K562 (cell line): Measurements from ENCODE around the gene ANKLE1. TPM values are rescaled to one million over a fixed set of nuclear protein-coding genes. Genes with fewer than 3 reads are reported as not detected.

ENCODE experiments used
- ARID3A ChIP-seq: IDR thresholded peaks from 2 replicates; pipeline ENCODE4 v1.6.1; 2012; ENCODE audit warnings: low read depth, low read length, improper control_type of control experiment, borderline replicate concordance
- CREBBP ChIP-seq: IDR thresholded peaks from one replicate; pipeline ENCODE4 v1.6.1; 2012; ENCODE audit warnings: low read depth, mild to moderate bottlenecking, control low read depth, inconsistent platforms, low read length
- ETS2 ChIP-seq: IDR thresholded peaks from 2 replicates; pipeline ENCODE4 v1.6.1; 2016; ENCODE audit warnings: borderline replicate concordance, missing genetic modification characterization, mild to moderate bottlenecking, moderate library complexity, missing compliant biosample characterization; ENCODE audit not compliant: poor library complexity, severe bottlenecking
- GMEB1 ChIP-seq: fragments of 250-450 bp; sonication (Bioruptor Pico); IDR thresholded peaks from 2 replicates; pipeline ENCODE4 v1.4.0; 2020; ENCODE audit warnings: mild to moderate bottlenecking
- MIER1 ChIP-seq: fragments of 450-650 bp; IDR thresholded peaks from 2 replicates; pipeline ENCODE4 v1.6.1; 2016; ENCODE audit warnings: antibody characterized with exemption, mild to moderate bottlenecking, low read depth
- MLX ChIP-seq, 2 experiments: fragments of 450-650 bp in 1 of 2; sonication (generic) in 1 of 2; formaldehyde crosslinking; conservative IDR thresholded peaks; 2 replicates each; pipeline versions ENCODE4 v1.4.0 to v1.8.1; 2020 to 2022; ENCODE audit warnings: mild to moderate bottlenecking in 1 of 2, missing genetic modification reagents in 1 of 2
- NCOA2 ChIP-seq, 2 experiments: fragments of 450-650 bp; IDR thresholded peaks; 2 replicates each; pipeline ENCODE4 v1.6.1; 2018; ENCODE audit warnings: mild to moderate bottlenecking in 2 of 2, moderate library complexity in 1 of 2; ENCODE audit not compliant: partially characterized antibody in 2 of 2
- NFIX ChIP-seq: fragments of 250-450 bp; sonication (Bioruptor Pico); IDR thresholded peaks from 2 replicates; pipeline ENCODE4 v1.4.0; 2020; ENCODE audit warnings: low read depth, mild to moderate bottlenecking, moderate library complexity
- PCBP1 ChIP-seq: fragments of 200-400 bp; formaldehyde crosslinking; IDR thresholded peaks from 2 replicates; pipeline ENCODE4 v1.6.1; 2018; ENCODE audit warnings: mild to moderate bottlenecking, low read depth, low read length; ENCODE audit not compliant: poor library complexity, severe bottlenecking
- SFPQ ChIP-seq: fragments of 200-400 bp; formaldehyde crosslinking; IDR thresholded peaks from 2 replicates; pipeline ENCODE4 v1.6.1; 2017; ENCODE audit warnings: mild to moderate bottlenecking, low read depth, low read length, moderate library complexity
- STAG1 ChIP-seq: sonication (generic); formaldehyde crosslinking; IDR thresholded peaks from 2 replicates; pipeline ENCODE4 v1.5.0; 2020; ENCODE audit warnings: missing genetic modification reagents, borderline replicate concordance
- STAT5A ChIP-seq: IDR thresholded peaks from 2 replicates; pipeline ENCODE4 v1.6.1; 2012; ENCODE audit warnings: low read length, inconsistent platforms, borderline replicate concordance
- ZNF277 ChIP-seq: fragments of 250-450 bp; sonication (Bioruptor Pico); IDR thresholded peaks from 2 replicates; pipeline ENCODE4 v1.8.0; 2022; ENCODE audit warnings: inconsistent platforms, mild to moderate bottlenecking, moderate library complexity, borderline replicate concordance
- ZNF384 ChIP-seq: IDR thresholded peaks from 2 replicates; pipeline ENCODE4 v1.6.1; 2012; ENCODE audit warnings: low read depth, low read length, improper control_type of control experiment
- ZNF444 ChIP-seq: fragments of 250-450 bp; sonication (Bioruptor Pico); IDR thresholded peaks from 2 replicates; pipeline ENCODE4 v1.4.0; 2020; ENCODE audit warnings: mild to moderate bottlenecking, moderate library complexity
- polyA plus RNA-seq, 8 experiments: library from polyadenylated mRNA; depleted of rRNA in 4 of 8; stranded (reverse) in 5 of 8; unstranded in 3 of 8; fragments of >200 nt; fragmentation: Nextera tagmentation in 2 of 8; fragmentation: Illumina TruSeq in 1 of 8; extraction: Ambion mirVana in 2 of 8; extraction: Trizol in 1 of 8; gene quantifications; 2 replicates each; pipeline versions ENCODE4 v1.2.1 to v1.2.3, GENCODE V29; 2011 to 2014; ENCODE audit warnings: inconsistent platforms in 1 of 8, missing spikeins in 1 of 8
- total RNA-seq, 7 experiments: library from RNA; depleted of rRNA in 6 of 7; stranded (reverse); fragments of >200 nt in 6 of 7; fragmentation: Illumina TruSeq in 2 of 7; extraction: Trizol in 2 of 7; gene quantifications; 2 replicates each; pipeline versions ENCODE4 v1.2.1 to v1.2.3, GENCODE V29; 2011 to 2021; ENCODE audit warnings: low replicate concordance in 1 of 7

Gene ANKLE1
- total and polyA plus RNA-seq, 9 of the 15 experiments (the other 6 are each of a cell fraction or from before 2014, with no cell fraction given) = 0.63 to 9.2 (median 2.9) TPM

- TF ChIP-seq ARID3A = no peak
- no peak for TF ChIP-seq STAT5A
- no peak for TF ChIP-seq STAG1 (CRISPR knock-in tag)
- TF ChIP-seq CREBBP = no peak
- TF ChIP-seq NFIX (CRISPR knock-in tag) = no peak
- TF ChIP-seq ETS2 (tag) = no peak
- TF ChIP-seq ZNF444 (CRISPR knock-in tag) = no peak
- TF ChIP-seq ZNF384 = 0 out of 2 replicates have a peak, but pooled peaks have one; percentile 7
- TF ChIP-seq PCBP1 = peak; percentile 79
- TF ChIP-seq MIER1 = no peak
- TF ChIP-seq MLX (CRISPR knock-in tag; conservative IDR thresholded peaks at IDR 0.05) = no peak
- no peak for TF ChIP-seq GMEB1 (CRISPR knock-in tag)
- TF ChIP-seq SFPQ = no peak
- no peak for TF ChIP-seq NCOA2 (IDR thresholded peaks at IDR 0.05; ENCODE audit: partially characterized antibody in 2 of 2)
- no peak for TF ChIP-seq ZNF277 (CRISPR knock-in tag)
Measured at GRCh38 chr19:17332677-17333581, 51.2 kb downstream of the ANKLE1 start (continued).
